Ishikawa (cell line): ENCODE data around the gene KIRREL3.
A peak's percentile ranks its signal among the peaks of the same experiment; 100 is the strongest.

Experiments
- CEBPB ChIP-seq: IDR thresholded peaks from 2 replicates; pipeline ENCODE4 v1.6.1; 2012
- CREB1 ChIP-seq: IDR thresholded peaks from 2 replicates; pipeline ENCODE4 v1.6.1; 2012; ENCODE audit warnings: low read depth
- EGR1 ChIP-seq: IDR thresholded peaks from 2 replicates; pipeline ENCODE4 v1.6.1; 2012
- EP300 ChIP-seq: IDR thresholded peaks from 2 replicates; pipeline ENCODE4 v1.6.1; 2012; ENCODE audit warnings: borderline replicate concordance
- FOXM1 ChIP-seq: IDR thresholded peaks from 2 replicates; pipeline ENCODE4 v1.6.1; 2012; ENCODE audit warnings: low read depth, borderline replicate concordance
- MAX ChIP-seq: IDR thresholded peaks from 2 replicates; pipeline ENCODE4 v1.6.1; 2012
- NFIC ChIP-seq: IDR thresholded peaks from 2 replicates; pipeline ENCODE4 v1.6.1; 2012
- RAD21 ChIP-seq: IDR thresholded peaks from 2 replicates; pipeline ENCODE4 v1.6.1; 2012; ENCODE audit warnings: low read depth
- REST ChIP-seq: IDR thresholded peaks from 2 replicates; pipeline ENCODE4 v1.6.1; 2012; ENCODE audit warnings: low read depth, mild to moderate bottlenecking
- TAF1 ChIP-seq: IDR thresholded peaks from 2 replicates; pipeline ENCODE4 v1.6.1; 2012; ENCODE audit warnings: low read depth, mild to moderate bottlenecking
- TCF12 ChIP-seq: IDR thresholded peaks from 2 replicates; pipeline ENCODE4 v1.6.1; 2012; ENCODE audit warnings: low read depth
- TEAD4 ChIP-seq: IDR thresholded peaks from 2 replicates; pipeline ENCODE4 v1.6.1; 2012
- USF1 ChIP-seq: IDR thresholded peaks from 2 replicates; pipeline ENCODE4 v1.6.1; 2012
- YY1 ChIP-seq: IDR thresholded peaks from 2 replicates; pipeline ENCODE4 v1.6.1; 2012; ENCODE audit warnings: low read depth
- ZBTB7A ChIP-seq: IDR thresholded peaks from 2 replicates; pipeline ENCODE4 v1.6.1; 2012; ENCODE audit warnings: low read depth

The KIRREL3 gene

GRCh38 chr11:126612671-126613070 lies 387.9 kb downstream of the KIRREL3 start:
- TF ChIP-seq TAF1 (no peak), YY1 (no peak), TEAD4 (no peak), NFIC (no peak), CREB1 (no peak), FOXM1 (no peak), CEBPB (no peak)

- no peak for TF ChIP-seq FOXM1
Measured at GRCh38 chr11:126611438-126611837, 389.1 kb downstream of the KIRREL3 start.

- TF ChIP-seq RAD21 (no peak), MAX (no peak), ZBTB7A (no peak), TEAD4 (no peak), CREB1 (no peak), TAF1 (no peak)
Measured at GRCh38 chr11:126608658-126609057, 391.9 kb downstream of the KIRREL3 start.

- TF ChIP-seq CREB1: no peak
- no peak for TF ChIP-seq USF1
- TF ChIP-seq MAX: no peak
- no peak for TF ChIP-seq RAD21
Measured at GRCh38 chr11:126607776-126608541, 392.6 kb downstream of the KIRREL3 start.

- peak; percentile 73 for TF ChIP-seq RAD21
- no peak for TF ChIP-seq FOXM1
- TF ChIP-seq MAX: no peak
- no peak for TF ChIP-seq TAF1
- no peak for TF ChIP-seq YY1
- no peak for TF ChIP-seq EP300
- TF ChIP-seq REST: no peak
- TF ChIP-seq USF1: no peak
- TF ChIP-seq EGR1: no peak
Measured at GRCh38 chr11:126607374-126607773, 393.2 kb downstream of the KIRREL3 start.

GRCh38 chr11:126606484-126606883 lies 394.1 kb downstream of the KIRREL3 start:
- TF ChIP-seq NFIC (no peak), MAX (no peak), CREB1 (no peak), FOXM1 (no peak), YY1 (no peak), TCF12 (no peak), EGR1 (no peak), RAD21 (no peak), TAF1 (no peak), USF1 (no peak), ZBTB7A (no peak), CEBPB (no peak), REST (no peak), TEAD4 (no peak), EP300 (no peak)
